ENCODE measurements around the gene IQSEC1.
A peak's percentile ranks its signal among the peaks of the same experiment; 100 is the strongest.

IQSEC1 gene

GRCh38 chr3:13018561-13019242, 54.5 kb downstream of the IQSEC1 start:
- Mint-ChIP-seq H3K27ac (no peak overlapping the region), H3K27me3 (no peaks in the 10 kb centered on the region), H3K4me1 (ENCODE audit: low read depth) (peaks cover 32% of the 10 kb centered on the region), H3K36me3 (no peaks in the 10 kb centered on the region), H3K9me3 (ENCODE audit: low read depth) (no peaks in the 10 kb centered on the region), H3K4me3 (no peak overlapping the region)

- Mint-ChIP-seq H3K9me3 (ENCODE audit: low read depth) (no peaks in the 10 kb centered on the region), H3K36me3 (no peaks in the 10 kb centered on the region), H3K27ac (no peak overlapping the region), H3K4me3 (no peak overlapping the region), H3K4me1 (ENCODE audit: low read depth) (peaks cover 39% of the 10 kb centered on the region), H3K27me3 (no peaks in the 10 kb centered on the region)
Observed at GRCh38 chr3:13018043-13018451, 55.2 kb downstream of the IQSEC1 start.

- Mint-ChIP-seq H3K36me3 (no peaks in the 10 kb centered on the region), H3K27ac (peak overlapping the region; percentile 98), H3K4me1 (ENCODE audit: low read depth) (peaks cover 42% of the 10 kb centered on the region), H3K27me3 (no peaks in the 10 kb centered on the region), H3K4me3 (peak overlapping the region; percentile 89), H3K9me3 (ENCODE audit: low read depth) (no peaks in the 10 kb centered on the region)
Observed at GRCh38 chr3:13017361-13018042, 55.7 kb downstream of the IQSEC1 start.

- no peaks in the 10 kb centered on the region for H3K27me3 Mint-ChIP-seq
- no peaks in the 10 kb centered on the region for H3K9me3 Mint-ChIP-seq (ENCODE audit: low read depth)
- no peaks in the 10 kb centered on the region for H3K36me3 Mint-ChIP-seq
- peaks cover 49% of the 10 kb centered on the region for H3K4me1 Mint-ChIP-seq (ENCODE audit: low read depth)
- H3K27ac Mint-ChIP-seq, result peak overlapping the region; percentile 98
- peak overlapping the region; percentile 89 for H3K4me3 Mint-ChIP-seq
Observed at GRCh38 chr3:13016721-13017255, 56.4 kb downstream of the IQSEC1 start.

GRCh38 chr3:13016083-13016720, 57.0 kb downstream of the IQSEC1 start:
- H3K9me3 Mint-ChIP-seq (ENCODE audit: low read depth), result no peaks in the 10 kb centered on the region
- H3K27ac Mint-ChIP-seq, result peak overlapping the region; percentile 98
- no peaks in the 10 kb centered on the region for H3K36me3 Mint-ChIP-seq
- peak overlapping the region; percentile 89 for H3K4me3 Mint-ChIP-seq
- H3K4me1 Mint-ChIP-seq (ENCODE audit: low read depth), result peaks cover 55% of the 10 kb centered on the region
- no peaks in the 10 kb centered on the region for H3K27me3 Mint-ChIP-seq

- H3K27me3 Mint-ChIP-seq, result no peaks in the 10 kb centered on the region
- peak overlapping the region; percentile 89 for H3K4me3 Mint-ChIP-seq
- H3K36me3 Mint-ChIP-seq, result no peaks in the 10 kb centered on the region
- peaks cover 62% of the 10 kb centered on the region for H3K4me1 Mint-ChIP-seq (ENCODE audit: low read depth)
- peak overlapping the region; percentile 98 for H3K27ac Mint-ChIP-seq
- H3K9me3 Mint-ChIP-seq (ENCODE audit: low read depth), result no peaks in the 10 kb centered on the region
Observed at GRCh38 chr3:13015286-13016082, 57.7 kb downstream of the IQSEC1 start.

- peak overlapping the region; percentile 98 for H3K27ac Mint-ChIP-seq
- H3K9me3 Mint-ChIP-seq (ENCODE audit: low read depth), result no peaks in the 10 kb centered on the region
- peak overlapping the region; percentile 89 for H3K4me3 Mint-ChIP-seq
- peaks cover 69% of the 10 kb centered on the region for H3K4me1 Mint-ChIP-seq (ENCODE audit: low read depth)
- H3K36me3 Mint-ChIP-seq, result no peaks in the 10 kb centered on the region
- no peaks in the 10 kb centered on the region for H3K27me3 Mint-ChIP-seq
Observed at GRCh38 chr3:13014755-13015285, 58.4 kb downstream of the IQSEC1 start.

- H3K27ac Mint-ChIP-seq, result peak overlapping the region; percentile 98
- H3K27me3 Mint-ChIP-seq, result no peaks in the 10 kb centered on the region
- H3K4me1 Mint-ChIP-seq (ENCODE audit: low read depth), result peaks cover 75% of the 10 kb centered on the region
- H3K4me3 Mint-ChIP-seq, result peak overlapping the region; percentile 89
- H3K36me3 Mint-ChIP-seq, result no peaks in the 10 kb centered on the region
- H3K9me3 Mint-ChIP-seq (ENCODE audit: low read depth), result no peaks in the 10 kb centered on the region
Observed at GRCh38 chr3:13013994-13014754, 59.1 kb downstream of the IQSEC1 start.

GRCh38 chr3:13013566-13013965, 59.7 kb downstream of the IQSEC1 start:
- H3K27ac Mint-ChIP-seq, result peak overlapping the region; percentile 93
- H3K27me3 Mint-ChIP-seq, result no peaks in the 10 kb centered on the region
- peaks cover 81% of the 10 kb centered on the region for H3K4me1 Mint-ChIP-seq (ENCODE audit: low read depth)
- H3K36me3 Mint-ChIP-seq, result no peaks in the 10 kb centered on the region
- H3K9me3 Mint-ChIP-seq (ENCODE audit: low read depth), result no peaks in the 10 kb centered on the region
- H3K4me3 Mint-ChIP-seq, result peak overlapping the region; percentile 89

GRCh38 chr3:13013151-13013561, 60.1 kb downstream of the IQSEC1 start:
- H3K4me3 Mint-ChIP-seq, result peak overlapping the region; percentile 89

GRCh38 chr3:13012221-13012691, 61.0 kb downstream of the IQSEC1 start:
- Mint-ChIP-seq H3K27ac (peak overlapping the region; percentile 95), H3K9me3 (ENCODE audit: low read depth) (no peaks in the 10 kb centered on the region), H3K4me1 (ENCODE audit: low read depth) (peaks cover 87% of the 10 kb centered on the region), H3K27me3 (no peaks in the 10 kb centered on the region), H3K36me3 (no peaks in the 10 kb centered on the region), H3K4me3 (peak overlapping the region; percentile 72)

More at GRCh38 chr3:13013151-13013561, 60.1 kb downstream of the IQSEC1 start:
- H3K36me3 Mint-ChIP-seq, result no peaks in the 10 kb centered on the region
- no peaks in the 10 kb centered on the region for H3K9me3 Mint-ChIP-seq (ENCODE audit: low read depth)
- no peaks in the 10 kb centered on the region for H3K27me3 Mint-ChIP-seq
- peak overlapping the region; percentile 93 for H3K27ac Mint-ChIP-seq
- peaks cover 85% of the 10 kb centered on the region for H3K4me1 Mint-ChIP-seq (ENCODE audit: low read depth)

- Mint-ChIP-seq H3K4me1 (ENCODE audit: low read depth) (peaks cover 86% of the 10 kb centered on the region), H3K36me3 (no peaks in the 10 kb centered on the region), H3K9me3 (ENCODE audit: low read depth) (no peaks in the 10 kb centered on the region), H3K27ac (peak overlapping the region; percentile 95), H3K27me3 (no peaks in the 10 kb centered on the region), H3K4me3 (peak overlapping the region; percentile 72)
Observed at GRCh38 chr3:13011573-13012220, 61.5 kb downstream of the IQSEC1 start.

All from activated naive CD8-positive, alpha-beta T cell (primary cell).